H7 (cell line): ENCODE measurements around the gene PCDH9. TPM values are rescaled to one million over a fixed set of nuclear protein-coding genes. Genes with fewer than 3 reads are reported as not detected.

Source experiments
- DNase-seq: peaks from one replicate; pipeline ENCODE4 v3.0.0; 2012
- H3K27me3 ChIP-seq: 2 replicates; pipeline ENCODE4 v1.6.0; 2011; ENCODE audit warnings: mild to moderate bottlenecking, low read length; ENCODE audit not compliant: control insufficient read depth, insufficient read depth
- H3K36me3 ChIP-seq: replicated peaks from 2 replicates; pipeline ENCODE4 v1.5.1; 2011; ENCODE audit warnings: low read length; ENCODE audit not compliant: control insufficient read depth, insufficient read depth
- H3K4me3 ChIP-seq: 2 replicates; pipeline ENCODE4 v1.5.1; 2011; ENCODE audit warnings: low read depth, mild to moderate bottlenecking, control low read depth, low read length, moderate library complexity; ENCODE audit not compliant: insufficient read depth
- total RNA-seq: library from RNA; depleted of rRNA; stranded (reverse); fragments of >200 nt; shearing (Covaris generic); gene quantifications from 2 replicates; pipeline ENCODE4 v1.2.3, GENCODE V29; 2014

PCDH9 gene
- total RNA-seq, 1 experiment from 2014 or later = 0.14 TPM

- no peak for DNase-seq
- Histone ChIP-seq H3K4me3 (no peak overlapping the region), H3K27me3 (no peaks in the 10 kb centered on the region), H3K36me3 (no peaks in the 10 kb centered on the region)
These were observed 392.9 kb downstream of the PCDH9 start for GRCh38 chr13:66837246-66837645.

- Histone ChIP-seq H3K27me3 (no peaks in the 10 kb centered on the region), H3K4me3 (no peak overlapping the region)
- DNase-seq = no peak
These were observed 395.0 kb downstream of the PCDH9 start for GRCh38 chr13:66835040-66835628.

GRCh38 chr13:66830940-66831716 is 399.0 kb downstream of the PCDH9 start:
- Histone ChIP-seq H3K36me3 (no peaks in the 10 kb centered on the region), H3K4me3 (no peak overlapping the region), H3K27me3 (no peaks in the 10 kb centered on the region)
- no peak for DNase-seq

More at GRCh38 chr13:66835040-66835628, 395.0 kb downstream of the PCDH9 start:
- H3K36me3 ChIP-seq = no peaks in the 10 kb centered on the region

DNA sequence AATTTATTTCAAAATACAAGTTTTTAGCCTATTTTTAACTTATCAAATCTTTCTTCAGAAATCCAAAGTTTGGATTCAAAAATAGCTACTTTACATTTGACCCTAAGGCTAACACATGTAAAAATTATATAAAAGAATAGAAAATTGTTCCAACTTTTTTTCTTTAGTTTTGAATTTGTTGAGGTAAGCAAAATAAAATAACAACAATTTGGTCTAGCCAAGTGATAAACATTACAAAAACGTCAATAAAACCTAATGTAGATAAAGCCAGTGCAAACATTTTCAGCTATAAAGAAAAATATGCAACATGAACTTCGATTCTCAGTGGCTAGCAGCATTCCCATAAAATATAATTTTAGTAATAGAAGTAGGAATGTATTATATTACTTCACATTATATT is 400.3 kb downstream of the PCDH9 start:
- Histone ChIP-seq H3K4me3 (no peak overlapping the region), H3K27me3 (no peaks in the 10 kb centered on the region), H3K36me3 (no peaks in the 10 kb centered on the region)
- no peak for DNase-seq

DNA sequence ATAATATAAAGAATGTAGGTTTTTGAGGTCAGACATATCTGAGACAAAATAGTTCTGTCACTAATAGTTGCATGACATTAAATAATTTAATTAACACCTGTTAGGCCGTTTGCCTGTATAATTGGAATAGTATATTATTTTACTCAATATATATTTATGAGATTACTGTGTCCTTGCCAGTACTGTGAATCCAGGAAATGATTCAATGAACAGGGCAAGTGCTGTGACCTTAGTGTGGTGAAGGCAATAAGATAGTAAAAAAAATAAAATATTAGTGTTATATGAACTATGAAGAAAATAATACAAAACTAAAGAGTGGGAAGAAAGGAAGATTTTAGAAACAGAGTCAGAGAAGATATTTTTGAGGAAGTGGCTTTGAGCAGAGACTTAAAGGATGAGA is 403.7 kb downstream of the PCDH9 start:
- no peak overlapping the region for H3K4me3 ChIP-seq
- no peak for DNase-seq
- H3K36me3 ChIP-seq = no peaks in the 10 kb centered on the region
- H3K27me3 ChIP-seq = no peaks in the 10 kb centered on the region

- no peaks in the 10 kb centered on the region for H3K27me3 ChIP-seq
- DNase-seq = no peak
- H3K4me3 ChIP-seq = no peak overlapping the region
- H3K36me3 ChIP-seq = no peaks in the 10 kb centered on the region
These were observed 408.6 kb downstream of the PCDH9 start for GRCh38 chr13:66821551-66821950.

DNA sequence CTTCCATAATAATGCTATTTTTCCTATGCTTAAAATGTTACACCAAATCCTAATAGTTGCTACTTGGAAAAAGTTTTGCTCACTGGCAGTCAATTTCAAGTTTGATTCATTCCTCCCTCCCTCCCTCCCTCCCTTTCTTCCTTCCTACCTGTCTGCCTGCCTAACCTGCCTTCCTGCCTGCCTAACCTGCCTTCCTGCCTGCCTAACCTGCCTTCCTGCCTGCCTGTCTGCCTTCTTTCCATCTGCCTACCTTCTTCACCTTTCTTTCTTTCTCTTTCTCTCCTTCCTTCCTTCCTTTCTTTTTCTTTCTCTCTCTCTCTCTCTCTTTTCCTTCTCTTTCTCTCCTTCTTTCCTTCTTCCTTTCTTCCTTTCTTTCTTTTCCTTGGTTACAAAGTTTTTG is 418.7 kb downstream of the PCDH9 start:
- Histone ChIP-seq H3K36me3 (no peaks in the 10 kb centered on the region), H3K4me3 (no peak overlapping the region), H3K27me3 (no peaks in the 10 kb centered on the region)
- DNase-seq = no peak

DNA sequence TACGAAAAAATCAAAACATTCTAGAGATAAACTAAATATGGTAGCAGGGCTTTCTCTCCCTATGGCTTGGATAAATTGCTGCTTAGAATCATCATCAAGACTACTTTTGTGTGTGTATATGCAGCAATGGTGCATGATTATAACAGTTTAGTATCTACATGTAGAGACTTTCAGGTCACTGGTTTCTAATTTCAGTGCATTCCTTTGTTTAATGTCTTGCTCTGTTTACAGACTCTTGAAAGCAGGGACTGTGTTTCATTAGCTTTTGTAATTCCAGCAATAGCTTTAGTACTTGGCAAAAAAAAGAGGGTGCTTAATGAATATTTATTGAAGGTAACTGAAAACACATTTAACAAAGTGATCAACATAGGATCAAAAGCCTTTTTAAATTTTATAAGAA is 420.7 kb downstream of the PCDH9 start:
- Histone ChIP-seq H3K36me3 (no peaks in the 10 kb centered on the region), H3K27me3 (no peaks in the 10 kb centered on the region)
- DNase-seq = no peak

DNA sequence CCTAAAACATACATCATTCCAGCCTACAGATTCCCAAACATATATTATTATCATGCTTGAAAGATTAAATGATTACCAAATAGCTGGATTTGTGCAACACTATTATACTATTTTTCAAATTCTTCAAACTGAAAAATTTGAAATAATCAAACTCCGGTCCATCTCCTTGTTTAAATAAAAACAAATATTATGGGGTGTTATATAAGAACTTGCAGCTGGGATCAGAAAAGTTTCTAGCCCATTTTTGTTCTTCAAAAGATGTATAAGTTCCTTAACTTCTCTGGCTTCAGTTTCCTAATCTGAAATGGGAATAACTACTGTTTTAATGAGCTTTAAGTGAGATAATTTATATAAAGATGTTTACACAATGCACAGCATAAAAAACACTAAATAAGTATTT is 422.9 kb downstream of the PCDH9 start:
- H3K27me3 ChIP-seq = no peaks in the 10 kb centered on the region
- no peak for DNase-seq
- no peaks in the 10 kb centered on the region for H3K36me3 ChIP-seq
- no peak overlapping the region for H3K4me3 ChIP-seq

More for the DNA sequence above, 420.7 kb downstream of the PCDH9 start:
- no peak overlapping the region for H3K4me3 ChIP-seq

GRCh38 chr13:66805657-66806056 is 424.5 kb downstream of the PCDH9 start:
- Histone ChIP-seq H3K36me3 (no peaks in the 10 kb centered on the region), H3K27me3 (no peaks in the 10 kb centered on the region), H3K4me3 (no peak overlapping the region)
- DNase-seq = no peak

- no peaks in the 10 kb centered on the region for H3K36me3 ChIP-seq
- no peaks in the 10 kb centered on the region for H3K27me3 ChIP-seq
- DNase-seq = no peak
- no peak overlapping the region for H3K4me3 ChIP-seq
These were observed 426.2 kb downstream of the PCDH9 start for GRCh38 chr13:66803808-66804456.

GRCh38 chr13:66803013-66803807 is 426.9 kb downstream of the PCDH9 start:
- Histone ChIP-seq H3K4me3 (no peak overlapping the region), H3K27me3 (no peaks in the 10 kb centered on the region), H3K36me3 (no peaks in the 10 kb centered on the region)
- no peak for DNase-seq

GRCh38 chr13:66795636-66796035 is 434.5 kb downstream of the PCDH9 start:
- Histone ChIP-seq H3K27me3 (no peaks in the 10 kb centered on the region), H3K4me3 (no peak overlapping the region), H3K36me3 (no peaks in the 10 kb centered on the region)
- DNase-seq = no peak

DNA sequence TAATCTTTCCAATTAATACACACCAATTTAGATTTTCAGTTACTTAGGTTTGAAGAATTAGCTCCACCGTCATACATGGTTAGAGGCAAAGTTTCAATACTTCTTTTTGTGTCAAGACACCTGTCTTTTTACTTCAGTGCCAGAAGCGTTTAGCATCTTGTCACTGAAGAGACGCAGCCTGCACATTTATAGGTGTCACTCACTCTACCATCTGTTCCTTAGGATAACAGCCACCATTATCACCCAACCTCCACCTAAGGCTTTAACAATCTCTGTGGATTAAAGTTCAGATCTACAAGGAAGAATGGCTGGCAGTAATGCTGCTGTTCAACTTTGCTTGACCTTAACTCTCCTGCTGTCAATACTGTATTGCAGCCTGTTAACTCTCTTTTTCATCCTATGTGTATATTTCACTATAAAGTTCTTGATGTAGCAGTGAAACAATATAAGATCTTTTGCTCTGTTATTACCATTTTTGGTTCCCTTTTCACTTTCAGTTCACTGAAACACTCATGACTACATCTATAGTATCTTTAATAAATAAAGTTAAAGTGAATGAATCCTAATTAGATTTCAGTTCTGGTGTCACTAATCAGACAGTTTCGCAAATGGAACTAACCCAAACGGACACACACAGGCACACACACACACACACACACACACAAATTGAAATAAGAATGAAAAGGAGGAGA is 435.6 kb downstream of the PCDH9 start:
- H3K4me3 ChIP-seq = no peak overlapping the region
- H3K27me3 ChIP-seq = no peaks in the 10 kb centered on the region
- DNase-seq = no peak
- H3K36me3 ChIP-seq = no peaks in the 10 kb centered on the region
